ENCODE results near the gene CNTNAP2. TPM values are rescaled to one million over a fixed set of nuclear protein-coding genes. Genes with fewer than 3 reads are reported as not detected.

CNTNAP2 gene
- total and polyA plus RNA-seq, 2 experiments from 2014 or later, result not detected

DNA sequence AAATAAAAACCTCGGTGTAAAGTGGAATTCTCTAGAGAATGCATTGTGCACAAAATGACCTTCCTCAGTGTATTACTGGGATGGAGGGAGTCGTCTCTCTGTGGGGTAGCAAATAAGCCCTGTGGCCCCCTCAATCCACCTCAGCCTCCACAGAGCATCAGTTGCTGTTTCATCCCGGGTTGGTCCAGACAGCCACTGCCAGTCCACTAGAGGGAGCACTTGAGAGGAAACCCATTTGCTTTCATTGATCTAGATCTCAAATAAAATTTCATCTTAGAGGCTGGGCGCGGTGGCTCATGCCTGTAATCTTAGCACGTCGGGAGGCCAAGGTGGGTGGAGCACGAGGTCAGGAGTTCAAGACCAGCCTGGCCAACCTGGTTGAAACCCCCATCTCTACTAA, 1128.7 kb downstream of the CNTNAP2 start:
- 18 to 19% methylated on average over 8 of the region's 8 CpGs for WGBS, 2 experiments (ENCODE audit: low coverage in 1 of 2, low lambda C conversion rate in 2 of 2, missing lambda C conversion rate in 2 of 2)
- peak; percentile 33 for DNase-seq
- in situ Hi-C loops (cut with MboI), result no loop called here

DNA sequence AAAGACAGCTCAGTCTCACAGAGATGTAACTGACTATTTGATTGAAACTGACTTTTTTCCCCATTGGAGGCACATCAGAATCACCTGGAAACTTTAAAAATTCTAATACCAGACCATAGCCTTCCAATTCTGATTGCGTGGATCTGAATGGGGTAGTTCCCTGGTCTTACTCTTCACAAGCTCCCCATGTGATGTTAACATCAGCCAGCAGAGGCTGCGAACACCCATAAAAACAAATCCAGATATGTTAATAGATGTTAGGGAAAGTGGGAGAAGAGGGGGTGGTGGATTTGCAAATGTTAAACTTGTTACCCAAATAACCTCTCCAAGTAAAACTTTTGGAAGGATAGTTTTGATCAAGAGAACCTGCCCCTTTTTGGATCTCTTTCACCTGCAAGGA, 1133.4 kb downstream of the CNTNAP2 start:
- Histone ChIP-seq H3F3A (ENCODE audit: insufficient read depth) (no peaks in the 10 kb centered on the region), H3K36me3 (ENCODE audit: low read depth) (no peaks in the 10 kb centered on the region), H3K79me2 (ENCODE audit: insufficient read depth) (no peaks in the 10 kb centered on the region), H2AFZ (no peak overlapping the region), H4K20me1 (ENCODE audit: insufficient read depth) (no peaks in the 10 kb centered on the region), H3K4me1 (ENCODE audit: insufficient read depth) (no peaks in the 10 kb centered on the region), H3K9me3 (ENCODE audit: low read depth) (no peaks in the 10 kb centered on the region), H3K27me3 (replicated peaks; ENCODE audit: insufficient read depth) (no peaks in the 10 kb centered on the region), H3K27ac (no peak overlapping the region), H3K9ac (no peak overlapping the region), H3K4me2 (ENCODE audit: unreplicated experiment) (no peak overlapping the region), H3K4me3 (no peak overlapping the region), H3K9me2 (ENCODE audit: insufficient read depth) (no peaks in the 10 kb centered on the region)
- no peak for DNase-seq
- WGBS, 2 experiments (ENCODE audit: low coverage in 1 of 2, low lambda C conversion rate in 2 of 2, missing lambda C conversion rate in 2 of 2), result 8 to 13% methylated on average over 2 of the region's 2 CpGs
- no peak for TF ChIP-seq EZH2phosphoT487 (IDR thresholded peaks at IDR 0.05; ENCODE audit: insufficient read depth, low read depth)
- no peak for TF ChIP-seq EZH2 (IDR thresholded peaks at IDR 0.05; ENCODE audit: insufficient read depth, poor library complexity, severe bottlenecking)
- in situ Hi-C loops (cut with MboI), result no loop called here

More for the DNA sequence above, 1128.7 kb downstream of the CNTNAP2 start:
- H3K27me3 ChIP-seq (replicated peaks; ENCODE audit: insufficient read depth), result no peaks in the 10 kb centered on the region
- no peaks in the 10 kb centered on the region for H3F3A ChIP-seq (ENCODE audit: insufficient read depth)
- H3K4me2 ChIP-seq (ENCODE audit: unreplicated experiment), result no peak overlapping the region
- H3K9me3 ChIP-seq (ENCODE audit: low read depth), result no peaks in the 10 kb centered on the region
- no peaks in the 10 kb centered on the region for H3K4me1 ChIP-seq (ENCODE audit: insufficient read depth)
- H3K9ac ChIP-seq, result no peak overlapping the region
- no peaks in the 10 kb centered on the region for H3K79me2 ChIP-seq (ENCODE audit: insufficient read depth)
- H2AFZ ChIP-seq, result no peak overlapping the region
- H3K27ac ChIP-seq, result no peak overlapping the region
- H4K20me1 ChIP-seq (ENCODE audit: insufficient read depth), result no peaks in the 10 kb centered on the region
- H3K36me3 ChIP-seq (ENCODE audit: low read depth), result no peaks in the 10 kb centered on the region
- H3K4me3 ChIP-seq, result no peak overlapping the region
- TF ChIP-seq EZH2phosphoT487 (IDR thresholded peaks at IDR 0.05; ENCODE audit: insufficient read depth, low read depth) (no peak), EZH2 (IDR thresholded peaks at IDR 0.05; ENCODE audit: insufficient read depth, poor library complexity, severe bottlenecking) (no peak)
- no peaks in the 10 kb centered on the region for H3K9me2 ChIP-seq (ENCODE audit: insufficient read depth)

DNA sequence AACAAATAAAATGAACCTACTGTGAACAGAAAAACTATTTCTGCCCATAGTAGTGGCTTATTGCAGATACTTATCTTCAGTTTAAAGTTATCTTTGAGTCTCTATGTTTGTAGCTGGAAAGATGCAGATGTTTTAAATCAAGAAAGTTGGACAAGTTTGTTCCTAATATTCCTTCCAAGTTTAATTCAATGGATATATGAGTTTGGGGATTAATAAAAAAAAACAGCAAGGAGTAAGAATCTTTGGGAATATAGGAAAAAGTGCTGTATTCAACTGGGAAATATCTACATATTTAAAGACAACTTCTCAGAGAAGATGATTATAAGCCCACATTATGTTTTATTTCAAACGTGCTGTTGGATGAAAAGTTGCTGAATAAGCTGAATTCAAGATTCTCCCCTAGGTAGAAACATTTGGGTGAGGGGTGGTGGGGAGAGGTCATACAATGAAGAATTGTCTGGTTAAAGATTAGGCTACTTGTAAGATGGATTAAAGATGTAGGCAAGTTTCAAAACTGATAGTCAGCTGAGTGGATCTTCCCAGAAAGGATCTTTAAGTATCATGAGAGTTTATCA, 1135.2 kb downstream of the CNTNAP2 start:
- Histone ChIP-seq H3K9ac (no peak overlapping the region), H3K9me2 (ENCODE audit: insufficient read depth) (no peaks in the 10 kb centered on the region), H3K27ac (no peak overlapping the region), H2AFZ (no peak overlapping the region), H4K20me1 (ENCODE audit: insufficient read depth) (no peaks in the 10 kb centered on the region), H3F3A (ENCODE audit: insufficient read depth) (no peaks in the 10 kb centered on the region), H3K27me3 (replicated peaks; ENCODE audit: insufficient read depth) (no peaks in the 10 kb centered on the region), H3K79me2 (ENCODE audit: insufficient read depth) (no peaks in the 10 kb centered on the region), H3K4me3 (no peak overlapping the region), H3K9me3 (ENCODE audit: low read depth) (no peaks in the 10 kb centered on the region), H3K36me3 (ENCODE audit: low read depth) (no peaks in the 10 kb centered on the region), H3K4me2 (ENCODE audit: unreplicated experiment) (no peak overlapping the region), H3K4me1 (ENCODE audit: insufficient read depth) (no peaks in the 10 kb centered on the region)
- in situ Hi-C loops (cut with MboI), result no loop called here
- DNase-seq, result no peak
- 0 to 2% methylated on average over 1 of the region's 1 CpG for WGBS, 2 experiments (ENCODE audit: low coverage in 1 of 2, low lambda C conversion rate in 2 of 2, missing lambda C conversion rate in 2 of 2)
- TF ChIP-seq EZH2phosphoT487 (IDR thresholded peaks at IDR 0.05; ENCODE audit: insufficient read depth, low read depth) (no peak), EZH2 (IDR thresholded peaks at IDR 0.05; ENCODE audit: insufficient read depth, poor library complexity, severe bottlenecking) (no peak)

DNA sequence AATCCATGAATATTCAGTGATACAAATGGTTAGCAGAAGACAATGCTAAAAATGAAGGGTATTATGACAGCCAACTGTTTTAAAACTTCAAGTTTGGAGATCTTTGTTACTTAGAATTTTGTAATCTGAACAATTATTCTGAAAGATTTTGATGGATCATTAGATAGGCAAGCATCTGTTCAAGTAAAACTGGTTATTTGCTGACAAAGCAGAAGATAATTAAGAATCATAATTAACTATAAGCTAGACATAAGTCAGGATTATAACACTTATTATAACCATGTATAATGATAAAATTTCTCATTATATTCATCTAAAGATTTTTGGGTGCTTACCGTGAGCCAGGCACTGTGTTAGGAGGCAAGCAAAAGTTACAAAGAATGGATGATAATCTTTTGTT, 1145.1 kb downstream of the CNTNAP2 start:
- no peaks in the 10 kb centered on the region for H4K20me1 ChIP-seq (ENCODE audit: insufficient read depth)
- DNase-seq, result no peak
- H2AFZ ChIP-seq, result no peak overlapping the region
- no peaks in the 10 kb centered on the region for H3F3A ChIP-seq (ENCODE audit: insufficient read depth)
- no peak overlapping the region for H3K9ac ChIP-seq
- TF ChIP-seq EZH2 (IDR thresholded peaks at IDR 0.05; ENCODE audit: insufficient read depth, poor library complexity, severe bottlenecking), result no peak
- TF ChIP-seq EZH2phosphoT487 (IDR thresholded peaks at IDR 0.05; ENCODE audit: insufficient read depth, low read depth), result no peak
- no peak overlapping the region for H3K4me3 ChIP-seq
- H3K27me3 ChIP-seq (replicated peaks; ENCODE audit: insufficient read depth), result no peaks in the 10 kb centered on the region
- no peaks in the 10 kb centered on the region for H3K36me3 ChIP-seq (ENCODE audit: low read depth)
- no peaks in the 10 kb centered on the region for H3K9me2 ChIP-seq (ENCODE audit: insufficient read depth)
- H3K4me2 ChIP-seq (ENCODE audit: unreplicated experiment), result no peak overlapping the region
- 66 to 88% methylated on average over 1 of the region's 1 CpG for WGBS, 2 experiments (ENCODE audit: low coverage in 1 of 2, low lambda C conversion rate in 2 of 2, missing lambda C conversion rate in 2 of 2)
- H3K79me2 ChIP-seq (ENCODE audit: insufficient read depth), result no peaks in the 10 kb centered on the region
- no peak overlapping the region for H3K27ac ChIP-seq
- in situ Hi-C loops (cut with MboI), result no loop called here
- H3K4me1 ChIP-seq (ENCODE audit: insufficient read depth), result no peaks in the 10 kb centered on the region
- no peaks in the 10 kb centered on the region for H3K9me3 ChIP-seq (ENCODE audit: low read depth)

DNA sequence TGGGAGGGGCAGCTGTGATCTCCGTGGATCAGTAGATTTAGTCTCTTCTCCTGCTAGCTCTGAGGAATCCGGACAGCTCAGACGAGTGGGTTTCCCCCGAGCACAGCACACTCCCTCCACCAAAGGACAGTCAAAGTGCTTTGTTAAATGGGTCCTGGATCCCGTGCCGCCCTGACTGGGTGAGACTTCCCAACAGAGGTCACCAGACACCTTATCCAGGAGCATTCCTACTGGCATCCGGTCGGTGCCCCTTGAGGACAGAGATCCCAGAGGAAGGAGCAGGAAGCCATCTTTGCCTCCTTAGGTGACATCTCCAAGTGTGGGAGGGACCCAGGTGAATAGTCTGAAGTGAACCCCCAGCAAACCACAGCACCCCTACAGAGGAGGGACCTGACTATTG, 1148.9 kb downstream of the CNTNAP2 start:
- no peak overlapping the region for H3K9ac ChIP-seq
- in situ Hi-C loops (cut with MboI), result no loop called here
- no peak for TF ChIP-seq EZH2phosphoT487 (IDR thresholded peaks at IDR 0.05; ENCODE audit: insufficient read depth, low read depth)
- no peak for TF ChIP-seq EZH2 (IDR thresholded peaks at IDR 0.05; ENCODE audit: insufficient read depth, poor library complexity, severe bottlenecking)
- H3K4me3 ChIP-seq, result no peak overlapping the region
- H3K4me2 ChIP-seq (ENCODE audit: unreplicated experiment), result no peak overlapping the region
- DNase-seq, result no peak
- H3K27me3 ChIP-seq (replicated peaks; ENCODE audit: insufficient read depth), result no peaks in the 10 kb centered on the region
- H3K9me2 ChIP-seq (ENCODE audit: insufficient read depth), result no peaks in the 10 kb centered on the region
- no peaks in the 10 kb centered on the region for H3K36me3 ChIP-seq (ENCODE audit: low read depth)
- no peaks in the 10 kb centered on the region for H3K9me3 ChIP-seq (ENCODE audit: low read depth)
- no peaks in the 10 kb centered on the region for H3F3A ChIP-seq (ENCODE audit: insufficient read depth)
- no peaks in the 10 kb centered on the region for H3K4me1 ChIP-seq (ENCODE audit: insufficient read depth)
- WGBS, 2 experiments (ENCODE audit: low coverage in 1 of 2, low lambda C conversion rate in 2 of 2, missing lambda C conversion rate in 2 of 2), result 18 to 28% methylated on average over 8 of the region's 8 CpGs
- no peak overlapping the region for H2AFZ ChIP-seq
- no peaks in the 10 kb centered on the region for H3K79me2 ChIP-seq (ENCODE audit: insufficient read depth)
- no peak overlapping the region for H3K27ac ChIP-seq
- H4K20me1 ChIP-seq (ENCODE audit: insufficient read depth), result no peaks in the 10 kb centered on the region

Measured in GM23248 (cell line).